Panc1 (cell line): ENCODE data around the gene CLIP4. TPM values are rescaled to one million over a fixed set of nuclear protein-coding genes. Genes with fewer than 3 reads are reported as not detected.

ENCODE experiments used
- ATAC-seq: fragments of 200-7000 bp; cut with Tn5 transposase; 2 replicates; pipeline ENCODE4 v1.9.1; 2020; ENCODE audit warnings: mild to moderate bottlenecking, moderate library complexity
- BruUV-seq: library from RNA; stranded (reverse); fragments of 400-500 nt; replicated peaks from 2 replicates; lab custom pipeline; 2021; lab: Mats Ljungman, UMichigan
- CTCF ChIA-PET: fragments of 300-600 bp; sonication (Branson Sonifier 250); formaldehyde crosslinking; loops from one replicate; lab custom pipeline; 2022; ENCODE audit warnings: antibody characterized with exemption; lab: Charles Lee
- POLR2A ChIA-PET: fragments of 300-600 bp; sonication (Branson Sonifier 250); formaldehyde crosslinking; loops from one replicate; lab custom pipeline; 2022; ENCODE audit warnings: antibody characterized with exemption; lab: Charles Lee
- DNase-seq: peaks from one replicate; pipeline ENCODE4 v3.0.0-alpha.2; 2010; ENCODE audit warnings: low read depth, low spot score
- H3K27ac ChIP-seq: 2 replicates; pipeline ENCODE4 v1.5.1; 2011; ENCODE audit warnings: mild to moderate bottlenecking, low read length, inconsistent platforms
- H3K27me3 ChIP-seq: fragments of 200-500 bp; sonication (Bioruptor generic); 2 replicates; pipeline ENCODE4 v1.6.0; 2014; ENCODE audit warnings: low read length, inconsistent platforms; ENCODE audit not compliant: control insufficient read depth, insufficient read depth
- H3K36me3 ChIP-seq: fragments of 200-500 bp; sonication (Bioruptor generic); 2 replicates; pipeline ENCODE4 v1.5.1; 2014; ENCODE audit warnings: inconsistent platforms, mild to moderate bottlenecking, low read length, moderate library complexity; ENCODE audit not compliant: control insufficient read depth, insufficient read depth
- H3K4me1 ChIP-seq: 2 replicates; pipeline ENCODE4 v1.5.1; 2011; ENCODE audit warnings: inconsistent platforms, mild to moderate bottlenecking, low read length, moderate library complexity; ENCODE audit not compliant: control insufficient read depth, insufficient read depth
- H3K4me3 ChIP-seq, 2 experiments: 2 replicates each; pipeline ENCODE4 v1.5.1; 2011 to 2012; ENCODE audit warnings: low read depth in 2 of 2, low read length in 2 of 2, mild to moderate bottlenecking in 2 of 2, inconsistent platforms in 1 of 2, moderate library complexity in 1 of 2
- H3K9me3 ChIP-seq: fragments of 200-500 bp; sonication (Bioruptor generic); 2 replicates; pipeline ENCODE4 v1.5.1; 2014; ENCODE audit warnings: low read depth, mild to moderate bottlenecking, inconsistent platforms, low read length, moderate library complexity; ENCODE audit not compliant: control insufficient read depth, insufficient read depth
- POLR2AphosphoS5 ChIP-seq: IDR thresholded peaks from 2 replicates; pipeline ENCODE4 v1.6.1; 2012; ENCODE audit warnings: mild to moderate bottlenecking, low read depth, low read length, moderate library complexity
- SIN3A ChIP-seq: IDR thresholded peaks from 2 replicates; pipeline ENCODE4 v1.6.1; 2012; ENCODE audit warnings: low read depth, mild to moderate bottlenecking, low read length, moderate library complexity, borderline replicate concordance; ENCODE audit not compliant: insufficient read depth
- TCF7L2 ChIP-seq: IDR thresholded peaks from 2 replicates; pipeline ENCODE4 v1.6.1; 2011; ENCODE audit warnings: mild to moderate bottlenecking, low read depth, low read length, inconsistent platforms
- in situ Hi-C: cut with HindIII; loops from 2 replicates; pipeline ENCODE4 v1.10.0; 2016; ENCODE audit warnings: low sequenced_read_pairs, low pct_unique_long_range_greater_than_20kb
- intact Hi-C: fragments of 100-400 bp; cut with micrococcal nuclease; formaldehyde crosslinking; loops from one replicate; pipeline ENCODE4 v1.10.0; 2022; ENCODE audit not compliant: unreplicated experiment
- total RNA-seq: library from RNA; stranded (reverse); gene quantifications from one replicate; pipeline ENCODE4 v1.2.1, GENCODE V29; 2021; ENCODE audit not compliant: unreplicated experiment
- TF ChIP-seq, protein P1 (sequence below): fragments of 450-650 bp; IDR thresholded peaks from 2 replicates; pipeline ENCODE4 v1.5.1; 2017; ENCODE audit warnings: mild to moderate bottlenecking
- TF ChIP-seq, protein P2 (sequence below), 2 experiments: IDR thresholded peaks; 2 replicates each; pipeline ENCODE4 v1.6.1; 2011 to 2012; ENCODE audit warnings: low read depth in 2 of 2, control low read depth in 1 of 2, low read length in 1 of 2, mild to moderate bottlenecking in 1 of 2, moderate library complexity in 1 of 2; ENCODE audit not compliant: insufficient read depth in 1 of 2

Gene CLIP4
- total RNA-seq, 1 experiment from 2014 or later: 43.0 TPM

DNA sequence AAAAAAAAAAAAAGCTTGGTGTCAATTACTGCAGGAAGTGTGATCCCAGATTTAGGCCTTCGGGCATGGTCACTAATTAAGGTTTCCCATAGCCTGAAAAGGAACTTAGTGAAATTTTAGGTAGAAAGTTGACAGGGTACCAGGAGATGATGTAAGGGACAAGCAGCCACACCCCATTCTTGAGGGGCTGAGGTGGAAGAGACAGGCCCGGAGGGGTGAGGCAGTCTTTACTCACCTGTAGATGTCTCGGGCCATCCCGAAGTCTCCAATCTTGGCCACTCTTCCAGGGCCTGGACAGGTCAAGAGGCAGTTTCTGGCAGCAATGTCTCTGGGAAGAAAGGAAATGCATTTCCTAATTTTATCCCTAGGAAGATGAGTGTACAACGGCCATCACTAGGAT is 94.3 kb downstream of the CLIP4 start:
- intact Hi-C loops: no loop called here
- in situ Hi-C loops: no loop called here

GRCh38 chr2:29212009-29212408 is 96.8 kb downstream of the CLIP4 start:
- in situ Hi-C loops (no loop called here), intact Hi-C loops (no loop called here)
- no TSS peak for BruUV-seq
- no peaks in the 10 kb centered on the region for H3K27me3 ChIP-seq
- H3K27ac ChIP-seq: no peak overlapping the region
- no peak for TF ChIP-seq POLR2AphosphoS5
- H3K4me1 ChIP-seq: no peaks in the 10 kb centered on the region
- no peaks in the 10 kb centered on the region for H3K9me3 ChIP-seq
- no peaks in the 10 kb centered on the region for H3K36me3 ChIP-seq
- DNase-seq (no peak), ATAC-seq (no peak)
- ChIA-PET CTCF (no interaction called here), POLR2A (no interaction called here)
- no peak overlapping the region for H3K4me3 ChIP-seq

More for the DNA sequence above, 94.3 kb downstream of the CLIP4 start:
- H3K27me3 ChIP-seq: no peaks in the 10 kb centered on the region
- POLR2A ChIA-PET: no interaction called here
- no peak overlapping the region for H3K4me3 ChIP-seq
- BruUV-seq: no TSS peak
- ATAC-seq (no peak), DNase-seq (no peak)
- no peaks in the 10 kb centered on the region for H3K36me3 ChIP-seq
- TF ChIP-seq, protein P1, sequence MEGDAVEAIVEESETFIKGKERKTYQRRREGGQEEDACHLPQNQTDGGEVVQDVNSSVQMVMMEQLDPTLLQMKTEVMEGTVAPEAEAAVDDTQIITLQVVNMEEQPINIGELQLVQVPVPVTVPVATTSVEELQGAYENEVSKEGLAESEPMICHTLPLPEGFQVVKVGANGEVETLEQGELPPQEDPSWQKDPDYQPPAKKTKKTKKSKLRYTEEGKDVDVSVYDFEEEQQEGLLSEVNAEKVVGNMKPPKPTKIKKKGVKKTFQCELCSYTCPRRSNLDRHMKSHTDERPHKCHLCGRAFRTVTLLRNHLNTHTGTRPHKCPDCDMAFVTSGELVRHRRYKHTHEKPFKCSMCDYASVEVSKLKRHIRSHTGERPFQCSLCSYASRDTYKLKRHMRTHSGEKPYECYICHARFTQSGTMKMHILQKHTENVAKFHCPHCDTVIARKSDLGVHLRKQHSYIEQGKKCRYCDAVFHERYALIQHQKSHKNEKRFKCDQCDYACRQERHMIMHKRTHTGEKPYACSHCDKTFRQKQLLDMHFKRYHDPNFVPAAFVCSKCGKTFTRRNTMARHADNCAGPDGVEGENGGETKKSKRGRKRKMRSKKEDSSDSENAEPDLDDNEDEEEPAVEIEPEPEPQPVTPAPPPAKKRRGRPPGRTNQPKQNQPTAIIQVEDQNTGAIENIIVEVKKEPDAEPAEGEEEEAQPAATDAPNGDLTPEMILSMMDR: no peak
- TF ChIP-seq, protein P2, sequence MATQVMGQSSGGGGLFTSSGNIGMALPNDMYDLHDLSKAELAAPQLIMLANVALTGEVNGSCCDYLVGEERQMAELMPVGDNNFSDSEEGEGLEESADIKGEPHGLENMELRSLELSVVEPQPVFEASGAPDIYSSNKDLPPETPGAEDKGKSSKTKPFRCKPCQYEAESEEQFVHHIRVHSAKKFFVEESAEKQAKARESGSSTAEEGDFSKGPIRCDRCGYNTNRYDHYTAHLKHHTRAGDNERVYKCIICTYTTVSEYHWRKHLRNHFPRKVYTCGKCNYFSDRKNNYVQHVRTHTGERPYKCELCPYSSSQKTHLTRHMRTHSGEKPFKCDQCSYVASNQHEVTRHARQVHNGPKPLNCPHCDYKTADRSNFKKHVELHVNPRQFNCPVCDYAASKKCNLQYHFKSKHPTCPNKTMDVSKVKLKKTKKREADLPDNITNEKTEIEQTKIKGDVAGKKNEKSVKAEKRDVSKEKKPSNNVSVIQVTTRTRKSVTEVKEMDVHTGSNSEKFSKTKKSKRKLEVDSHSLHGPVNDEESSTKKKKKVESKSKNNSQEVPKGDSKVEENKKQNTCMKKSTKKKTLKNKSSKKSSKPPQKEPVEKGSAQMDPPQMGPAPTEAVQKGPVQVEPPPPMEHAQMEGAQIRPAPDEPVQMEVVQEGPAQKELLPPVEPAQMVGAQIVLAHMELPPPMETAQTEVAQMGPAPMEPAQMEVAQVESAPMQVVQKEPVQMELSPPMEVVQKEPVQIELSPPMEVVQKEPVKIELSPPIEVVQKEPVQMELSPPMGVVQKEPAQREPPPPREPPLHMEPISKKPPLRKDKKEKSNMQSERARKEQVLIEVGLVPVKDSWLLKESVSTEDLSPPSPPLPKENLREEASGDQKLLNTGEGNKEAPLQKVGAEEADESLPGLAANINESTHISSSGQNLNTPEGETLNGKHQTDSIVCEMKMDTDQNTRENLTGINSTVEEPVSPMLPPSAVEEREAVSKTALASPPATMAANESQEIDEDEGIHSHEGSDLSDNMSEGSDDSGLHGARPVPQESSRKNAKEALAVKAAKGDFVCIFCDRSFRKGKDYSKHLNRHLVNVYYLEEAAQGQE (IDR thresholded peaks at IDR 0.05; ENCODE audit: insufficient read depth in 1 of 2, low read depth in 2 of 2, low read length in 1 of 2): no peak
- TF ChIP-seq SIN3A (no peak), TCF7L2 (no peak), POLR2AphosphoS5 (no peak)
- no peaks in the 10 kb centered on the region for H3K9me3 ChIP-seq
- no peak overlapping the region for H3K27ac ChIP-seq
- CTCF ChIA-PET: no interaction called here
- H3K4me1 ChIP-seq: no peaks in the 10 kb centered on the region

- DNase-seq (no peak), ATAC-seq (no peak)
- H3K27me3 ChIP-seq: no peaks in the 10 kb centered on the region
- POLR2A ChIA-PET: no interaction called here
- CTCF ChIA-PET: no interaction called here
- H3K4me1 ChIP-seq: no peaks in the 10 kb centered on the region
- no peak overlapping the region for H3K27ac ChIP-seq
- no TSS peak for BruUV-seq
- in situ Hi-C loops (no loop called here), intact Hi-C loops (no loop called here)
- H3K9me3 ChIP-seq: no peaks in the 10 kb centered on the region
- TF ChIP-seq SIN3A: no peak
- TF ChIP-seq, protein P1: no peak
- no peaks in the 10 kb centered on the region for H3K36me3 ChIP-seq
- H3K4me3 ChIP-seq: no peak overlapping the region
Observed at GRCh38 chr2:29213888-29214291, 98.7 kb downstream of the CLIP4 start.
